ENCODE results near the gene DDX24.
A peak's percentile ranks its signal among the peaks of the same experiment; 100 is the strongest.

The DDX24 gene

GRCh38 chr14:94047581-94047980 lies 33.4 kb downstream of the DDX24 start:
- no peak for DNase-seq

- DNase-seq = no peak
These were observed 34.2 kb downstream of the DDX24 start for GRCh38 chr14:94046696-94047250.

- DNase-seq = no peak
These were observed 35.2 kb downstream of the DDX24 start for GRCh38 chr14:94045563-94046345.

- no peak for DNase-seq
These were observed 35.9 kb downstream of the DDX24 start for GRCh38 chr14:94045101-94045500.

DNA sequence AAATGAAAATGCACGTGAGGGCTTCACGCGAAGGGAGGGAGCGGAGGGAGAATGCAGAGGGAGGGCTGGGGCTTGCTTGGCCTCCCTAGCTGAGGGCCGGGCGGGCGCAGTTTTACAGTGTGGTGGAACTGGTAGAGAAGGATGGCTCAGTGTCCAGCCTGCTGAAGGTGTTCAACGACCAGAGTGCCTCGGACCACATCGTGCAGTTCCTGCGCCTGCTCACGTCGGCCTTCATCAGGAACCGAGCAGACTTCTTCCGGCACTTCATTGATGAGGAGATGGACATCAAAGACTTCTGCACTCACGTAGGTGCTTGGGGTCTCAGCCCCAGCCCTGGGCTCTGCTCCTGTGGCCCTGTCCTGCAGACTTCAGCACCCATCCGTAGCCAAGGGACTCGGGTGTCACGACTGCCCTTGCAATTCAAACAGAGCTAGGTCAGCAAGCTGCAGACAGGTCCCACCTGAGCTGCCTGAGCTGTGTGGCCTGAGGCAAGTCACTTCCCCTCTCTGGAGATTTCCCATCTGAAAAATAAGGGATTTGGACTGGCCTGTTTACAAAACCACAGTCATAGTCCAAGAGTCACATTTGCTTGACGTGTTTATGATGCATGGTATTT lies 36.4 kb downstream of the DDX24 start:
- no peak for DNase-seq

DNA sequence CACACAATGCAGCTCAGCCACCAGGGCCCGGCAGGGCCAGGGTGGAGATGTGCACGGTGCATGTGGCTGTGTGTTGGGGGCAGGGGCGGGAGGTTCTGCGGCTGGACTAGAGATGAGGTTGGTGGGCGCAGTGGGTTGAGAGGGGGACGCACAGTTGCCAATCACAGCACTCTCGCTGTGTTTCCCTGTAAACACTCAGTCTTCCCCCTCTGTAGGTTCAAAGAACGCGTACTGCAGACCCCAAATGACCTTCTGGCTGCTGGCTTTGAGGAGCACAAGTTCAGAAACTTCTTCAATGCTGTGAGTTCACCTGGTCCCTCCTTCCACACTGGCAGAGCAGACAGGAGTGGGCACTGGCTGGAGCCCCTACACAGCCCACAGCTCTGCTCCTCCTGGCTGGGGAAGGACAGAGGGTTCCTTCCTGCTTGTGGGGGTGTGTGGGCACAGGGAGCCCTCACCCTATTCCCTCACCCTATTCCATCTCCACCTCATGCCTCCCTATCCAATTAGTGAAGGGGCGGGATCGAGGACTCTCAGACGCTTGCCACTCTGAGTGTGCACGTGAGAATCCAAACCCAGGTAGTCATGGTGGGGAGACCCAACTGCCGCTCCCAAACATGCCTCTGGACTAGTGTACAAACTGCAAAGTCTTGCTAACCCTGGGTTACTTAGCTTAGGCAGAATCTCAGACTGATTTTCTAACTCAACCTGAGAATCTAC lies 37.1 kb downstream of the DDX24 start:
- no peak for DNase-seq

- DNase-seq = no peak
These were observed 37.8 kb downstream of the DDX24 start for GRCh38 chr14:94043111-94043755.

GRCh38 chr14:94042433-94043091 lies 38.4 kb downstream of the DDX24 start:
- no peak for DNase-seq

DNA sequence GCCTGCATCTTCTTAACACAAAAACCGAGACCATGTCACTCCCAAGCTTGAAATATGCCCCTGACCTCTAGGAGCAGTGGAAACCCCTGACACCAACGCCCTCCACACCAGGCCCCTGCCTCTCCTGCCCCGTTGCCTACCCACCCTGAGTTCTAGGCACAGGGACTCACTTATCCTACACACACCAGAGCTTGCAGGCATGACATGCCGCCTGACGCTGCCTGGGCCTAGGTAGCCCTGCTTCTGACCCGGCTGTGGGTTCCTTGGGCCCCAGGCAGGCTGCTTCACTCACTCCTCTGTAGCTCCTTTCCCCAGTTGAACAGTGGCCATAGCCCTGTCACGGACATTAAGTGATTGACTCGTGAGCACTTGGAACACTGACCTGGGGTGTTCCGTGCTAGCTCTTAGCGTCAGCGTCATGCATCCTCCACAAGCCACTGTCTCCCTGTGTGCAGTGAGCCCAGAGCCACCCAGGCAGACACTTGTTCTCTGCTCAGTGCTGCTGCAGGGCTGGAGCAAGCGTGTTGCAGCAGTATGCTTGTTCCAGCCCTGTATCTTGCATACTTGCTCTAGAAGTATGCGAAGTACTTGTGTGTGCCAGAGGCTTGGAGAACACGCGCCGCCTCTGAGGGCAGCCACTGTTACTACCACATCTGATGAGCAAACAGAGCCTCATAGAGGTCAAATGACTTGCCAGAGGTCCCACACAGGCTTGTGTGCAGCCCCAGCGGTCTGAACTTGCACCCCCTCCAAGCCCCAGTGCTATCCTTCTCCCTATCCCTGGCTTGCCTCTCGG lies 39.3 kb downstream of the DDX24 start:
- DNase-seq = no peak

GRCh38 chr14:94040796-94041195 lies 40.2 kb downstream of the DDX24 start:
- no peak for DNase-seq

- DNase-seq = no peak
These were observed 40.8 kb downstream of the DDX24 start for GRCh38 chr14:94040247-94040646.

DNA sequence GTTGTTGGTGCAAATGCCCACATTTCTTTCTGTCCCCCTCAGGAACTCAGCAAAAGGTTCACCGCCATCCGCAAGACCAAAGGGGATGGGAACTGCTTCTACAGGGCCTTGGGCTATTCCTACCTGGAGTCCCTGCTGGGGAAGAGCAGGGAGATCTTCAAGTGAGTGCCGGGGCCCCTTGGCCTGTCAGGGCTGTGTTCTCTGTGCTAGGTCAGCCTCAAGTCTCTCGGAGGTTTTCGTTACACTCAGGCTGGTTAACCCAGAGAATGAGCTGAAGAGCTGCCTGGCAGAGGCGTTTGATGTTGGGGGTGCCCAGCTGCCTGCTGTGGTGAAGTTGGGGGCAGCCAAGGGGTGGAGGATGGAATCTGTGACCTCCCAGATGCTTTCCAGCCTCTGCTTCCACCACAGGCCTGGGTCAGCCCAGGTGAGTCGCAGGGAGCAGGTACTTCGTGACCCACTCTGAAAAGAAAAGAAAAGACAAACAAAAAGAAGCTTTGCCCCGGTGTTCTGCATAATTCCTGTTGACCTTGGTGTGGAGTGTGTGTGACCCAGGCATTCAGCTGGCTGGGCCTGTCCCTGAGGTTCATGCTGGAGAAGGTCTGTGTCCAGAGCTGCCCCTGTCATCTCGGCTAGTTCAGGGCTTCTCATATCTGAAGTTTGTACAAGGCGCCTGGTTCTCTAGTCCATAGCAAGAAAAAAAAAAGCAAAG lies 41.9 kb downstream of the DDX24 start:
- no peak for DNase-seq

- DNase-seq = no peak
These were observed 42.5 kb downstream of the DDX24 start for GRCh38 chr14:94038510-94038909.

DNA sequence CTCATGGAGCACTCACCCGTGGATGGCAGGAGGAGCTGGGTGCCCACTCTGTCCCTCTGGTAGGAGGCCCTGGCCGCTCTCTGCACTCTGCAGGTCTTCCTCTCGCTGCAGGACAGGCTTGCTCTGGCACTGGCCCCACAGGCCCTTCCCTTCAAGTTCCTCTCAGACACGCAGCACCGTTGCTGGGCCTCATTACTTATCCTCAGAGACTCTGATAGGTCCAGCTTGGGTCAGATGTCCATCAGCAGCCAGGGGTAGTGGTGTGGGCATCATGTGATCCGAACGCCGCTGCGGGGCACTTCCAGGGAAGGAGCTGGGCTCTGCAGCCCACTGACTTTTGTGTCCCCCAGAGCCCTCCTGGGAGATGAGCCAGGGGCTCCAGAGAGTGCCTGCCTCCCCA lies 43.0 kb downstream of the DDX24 start:
- DNase-seq = no peak

GRCh38 chr14:94036313-94037167 lies 44.5 kb downstream of the DDX24 start:
- peak; percentile 73 for DNase-seq

- no peak for DNase-seq
These were observed 46.1 kb downstream of the DDX24 start for GRCh38 chr14:94034886-94035285.

DNA sequence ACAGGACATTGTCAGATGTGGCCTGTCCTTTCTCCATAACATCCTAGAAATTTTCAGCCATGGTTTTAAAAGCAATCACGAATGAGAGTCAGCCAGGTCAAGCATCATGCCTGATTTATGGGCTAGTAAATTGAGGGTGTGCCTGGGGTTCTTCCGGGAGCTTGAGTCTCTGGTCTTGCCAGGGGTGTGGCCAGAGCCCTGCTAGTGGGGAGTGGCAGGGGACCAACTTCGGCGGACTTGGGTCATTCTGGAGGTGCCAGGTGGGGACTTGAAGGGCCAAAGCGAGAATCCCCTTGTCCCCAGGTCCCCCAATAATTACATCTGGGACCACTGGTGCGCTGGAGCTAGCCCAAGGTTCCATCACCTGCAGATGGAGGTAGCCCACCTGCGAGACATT lies 49.1 kb downstream of the DDX24 start:
- no peak for DNase-seq

- no peak for DNase-seq
These were observed 49.7 kb downstream of the DDX24 start for GRCh38 chr14:94031161-94031882.

DNA sequence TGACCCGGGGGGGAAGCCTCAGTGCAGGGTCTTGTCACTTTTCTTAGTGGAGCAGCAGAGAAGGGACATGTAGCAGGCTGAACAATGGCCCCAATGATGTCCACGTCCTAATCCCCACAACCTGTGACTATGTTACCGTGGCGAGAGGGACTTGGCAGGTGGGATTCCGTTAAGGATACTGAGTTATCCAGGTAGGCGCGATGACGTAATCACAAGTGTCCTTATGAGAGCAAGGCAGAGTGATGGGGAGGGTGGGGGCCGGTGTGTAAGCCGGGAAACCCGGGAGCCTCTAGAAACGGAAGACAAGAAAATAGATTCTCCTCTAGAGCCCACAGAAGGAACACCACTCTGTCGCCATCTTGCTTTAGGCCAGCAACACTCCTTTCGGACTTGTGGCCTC lies 50.4 kb downstream of the DDX24 start:
- no peak for DNase-seq
